ENCODE results near the gene MYCBP2.

MYCBP2 gene

DNA sequence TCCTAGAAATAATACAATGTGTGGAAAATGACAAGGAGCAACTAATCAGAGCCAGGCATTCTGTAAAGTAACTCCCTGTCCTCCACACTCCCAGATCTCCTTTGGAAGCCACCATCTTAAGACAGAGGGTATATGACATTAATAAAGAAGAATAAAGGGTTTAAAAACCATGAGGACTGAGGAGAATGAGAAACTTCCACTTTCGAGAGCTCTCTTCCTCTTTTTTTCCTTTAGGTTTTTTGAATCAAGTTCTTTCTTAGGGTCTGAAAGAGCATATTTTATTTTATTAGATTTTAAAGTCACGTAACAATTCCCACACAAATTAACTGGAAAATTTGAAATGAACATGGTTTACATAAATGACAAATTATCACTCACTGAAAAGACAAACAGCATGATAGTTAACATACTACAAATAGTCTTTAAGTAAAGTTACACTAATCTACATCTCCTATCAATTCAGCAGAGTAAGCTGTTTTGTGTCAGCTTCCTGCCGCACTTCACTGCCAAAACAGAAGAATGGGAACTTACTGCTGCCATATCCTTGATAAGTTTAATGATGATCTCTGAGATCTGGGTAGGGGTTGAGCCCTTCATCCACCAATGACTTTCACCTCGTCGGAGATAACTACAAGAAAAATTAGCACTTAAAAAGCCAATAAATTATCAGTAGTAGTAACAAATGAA is 261.3 kb downstream of the MYCBP2 start:
- DNase-seq, result no peak

DNA sequence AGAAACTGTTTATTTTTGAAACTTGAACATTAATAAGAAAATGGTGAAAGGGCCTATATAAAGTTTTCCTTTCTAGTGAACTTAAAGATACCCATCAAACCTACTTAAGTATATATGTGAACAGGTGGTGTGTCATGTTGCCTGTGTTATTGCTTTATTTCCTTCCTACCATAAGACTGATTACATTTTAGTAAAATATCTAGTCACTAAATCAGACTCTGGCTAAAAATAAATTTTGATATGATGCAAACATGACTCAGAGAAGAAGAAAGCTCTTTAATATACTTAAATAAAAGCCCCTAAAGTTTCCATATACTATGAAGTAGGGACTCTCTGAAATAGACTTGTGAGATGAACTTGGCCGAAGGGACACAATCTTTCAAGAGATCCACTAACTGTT is 264.8 kb downstream of the MYCBP2 start:
- DNase-seq, result no peak

DNA sequence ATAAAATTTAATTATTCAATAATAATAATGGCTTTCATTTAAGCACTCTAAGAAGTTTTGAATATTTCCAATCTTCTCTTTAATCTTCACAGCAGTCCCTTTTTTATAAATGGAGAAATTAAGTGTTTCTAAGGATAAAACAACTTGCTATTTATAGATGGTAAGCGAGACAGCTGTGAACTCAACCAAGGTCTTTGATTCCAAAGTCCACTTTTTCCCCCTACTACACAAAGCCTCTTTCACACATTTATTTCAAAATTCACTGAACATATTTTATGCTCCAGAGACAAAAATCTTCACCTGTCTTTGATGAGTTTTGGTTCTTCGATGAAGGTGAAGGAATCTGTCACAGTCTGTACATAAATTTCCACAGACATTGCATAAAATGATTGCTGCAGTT is 265.5 kb downstream of the MYCBP2 start:
- DNase-seq, result no peak

DNA sequence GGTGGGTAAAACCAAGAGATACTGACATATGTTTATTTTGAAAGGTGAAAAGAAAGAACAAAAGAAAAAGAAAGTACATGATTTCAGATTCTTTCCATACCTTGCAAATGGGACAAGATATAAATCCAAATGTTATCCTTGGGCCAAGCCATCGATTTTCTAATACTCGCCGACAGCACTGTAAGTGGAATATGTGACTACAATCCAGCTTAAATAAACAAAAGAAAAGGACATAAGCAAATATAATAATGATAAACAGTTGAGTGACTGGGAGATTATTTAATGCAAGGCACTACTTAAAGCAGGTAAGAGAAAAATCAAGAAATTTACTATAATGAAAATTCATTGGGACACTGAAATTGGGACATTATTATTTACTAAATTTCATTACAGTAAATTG is 270.0 kb downstream of the MYCBP2 start:
- DNase-seq, result no peak

DNA sequence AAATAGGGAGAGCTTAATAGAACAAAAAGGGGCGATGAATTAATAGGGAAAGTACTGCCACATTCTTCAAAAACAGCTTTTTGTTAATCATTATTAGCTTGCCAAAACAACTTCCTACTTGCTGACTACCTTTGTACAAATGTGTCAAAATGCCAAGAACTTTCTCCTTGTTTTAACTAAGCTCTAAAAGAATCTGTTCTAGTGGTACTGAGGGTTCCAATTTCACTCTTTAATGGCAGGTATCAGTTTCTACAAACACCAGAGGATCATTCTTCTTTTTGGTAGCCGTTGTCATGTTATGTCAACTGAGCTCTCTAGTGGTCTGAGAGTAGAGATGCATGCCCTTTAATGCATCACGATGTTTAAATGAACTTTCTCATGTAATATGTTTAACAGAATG is 270.5 kb downstream of the MYCBP2 start:
- no peak for DNase-seq

DNA sequence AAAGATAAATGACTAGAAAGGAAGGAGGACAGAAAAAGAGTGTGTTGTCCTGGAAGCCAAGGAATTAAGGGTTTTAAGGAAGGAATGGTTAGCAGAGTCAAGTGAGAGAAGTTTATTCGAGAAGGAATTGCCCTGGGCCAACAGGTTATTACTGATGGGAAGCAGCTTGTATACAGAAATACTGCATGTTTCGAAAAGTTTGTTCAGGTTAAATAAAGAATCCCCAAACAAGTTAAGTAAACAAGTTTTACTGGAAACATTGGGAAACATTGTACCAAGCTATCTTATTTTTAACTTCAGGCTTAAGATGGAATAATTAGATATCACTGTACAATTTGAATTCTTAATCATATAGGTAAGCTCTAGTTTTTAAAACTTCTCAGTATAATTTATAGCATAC is 271.7 kb downstream of the MYCBP2 start:
- DNase-seq, result no peak

DNA sequence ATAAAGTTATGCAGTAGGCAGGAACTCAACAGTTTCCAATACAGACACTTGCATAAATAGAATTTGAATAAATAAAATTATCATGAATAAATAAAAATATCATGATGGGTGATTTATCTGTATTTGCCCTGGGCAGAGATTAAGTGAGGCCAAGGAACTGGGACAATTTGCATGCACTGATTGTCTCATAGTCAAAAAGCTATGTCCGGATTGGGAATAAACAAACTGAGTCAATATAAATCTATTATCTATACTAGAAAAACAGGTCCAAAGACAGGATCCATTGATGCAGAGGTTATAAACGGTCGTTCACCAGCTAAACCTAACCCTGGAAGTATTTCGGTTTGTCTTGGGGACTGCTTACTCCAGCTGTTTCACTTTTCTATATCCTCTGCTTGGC is 273.7 kb downstream of the MYCBP2 start:
- DNase-seq, result no peak

DNA sequence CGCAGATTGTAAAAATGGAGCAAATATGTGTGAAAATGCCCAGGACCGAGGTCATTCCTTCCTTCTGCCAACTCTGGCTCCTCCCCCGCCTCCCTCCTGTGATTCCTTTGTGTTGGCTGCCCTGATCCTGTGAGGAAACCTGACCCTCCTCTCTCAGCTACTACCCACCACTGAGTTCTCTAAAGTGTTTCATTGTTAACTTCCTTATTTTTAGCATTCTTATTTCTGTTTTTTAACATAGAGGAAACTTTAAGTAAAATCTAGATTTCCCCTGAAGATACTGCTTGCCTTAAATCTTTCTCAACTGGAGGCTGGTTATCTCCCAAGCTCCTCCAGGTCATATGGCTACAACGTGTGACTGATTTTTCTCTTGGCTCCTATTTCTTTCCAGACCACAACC is 278.2 kb downstream of the MYCBP2 start:
- DNase-seq, result no peak

DNA sequence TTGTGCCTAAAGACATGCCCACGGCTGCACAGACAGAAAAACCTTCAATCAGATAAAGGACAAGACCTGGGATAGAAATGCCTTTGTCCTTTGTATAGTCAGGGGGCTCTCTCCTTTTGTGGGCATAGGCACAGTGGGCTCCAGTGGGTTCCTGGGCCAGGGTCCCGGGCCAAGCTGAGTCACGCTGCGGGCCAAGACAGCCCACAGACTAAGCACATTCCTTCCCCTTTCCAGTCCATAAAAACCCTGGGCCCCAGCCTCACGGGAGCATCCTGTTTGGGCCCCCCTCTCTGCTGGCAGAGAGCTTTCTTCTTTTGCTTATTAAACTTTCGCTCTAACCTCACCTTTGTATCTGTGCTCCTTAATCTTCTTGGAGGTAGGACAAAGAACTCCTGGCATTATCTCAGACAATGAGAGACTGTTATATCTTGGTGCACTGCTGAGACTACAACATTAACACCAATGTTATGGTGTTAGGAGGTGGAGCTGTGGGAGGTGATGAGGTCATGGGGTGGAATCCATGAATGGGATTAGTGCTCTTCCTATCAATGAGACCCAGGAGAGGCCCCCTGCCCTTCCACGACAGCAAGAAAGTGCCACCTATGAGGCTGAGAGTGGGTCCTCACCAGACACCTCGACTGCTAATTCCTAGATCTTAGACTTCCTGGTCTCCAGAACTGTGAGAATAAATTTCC is 279.1 kb downstream of the MYCBP2 start:
- DNase-seq, result no peak

DNA sequence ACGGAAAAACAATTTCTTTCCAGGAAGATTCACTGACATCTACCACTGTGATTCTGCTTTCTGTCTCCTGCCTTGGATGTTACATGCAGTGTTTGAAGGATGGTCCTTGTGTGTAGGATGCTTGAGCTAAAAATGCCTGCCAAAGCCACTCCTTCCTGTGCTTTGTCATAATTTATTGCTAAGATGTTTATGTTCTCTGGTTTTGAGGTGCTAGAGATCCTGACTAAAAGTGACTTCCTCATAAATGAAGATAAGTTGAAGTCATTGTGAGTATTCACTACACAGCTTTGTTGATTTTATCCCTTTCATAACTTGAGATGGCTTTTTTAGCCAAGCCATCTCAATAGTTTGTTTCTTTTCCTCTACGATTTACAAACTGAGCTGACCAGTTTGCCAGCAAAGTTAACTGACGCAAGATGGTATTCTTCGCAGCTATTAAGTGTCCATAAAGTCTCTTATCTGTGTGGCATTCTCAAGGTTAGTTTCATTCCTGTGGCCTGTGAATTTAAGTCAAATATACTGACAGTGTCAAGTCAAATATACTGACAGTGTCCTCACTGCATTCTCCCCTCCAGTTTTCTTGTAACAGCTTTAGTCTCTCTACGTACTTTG is 284.2 kb downstream of the MYCBP2 start:
- no peak for DNase-seq

DNA sequence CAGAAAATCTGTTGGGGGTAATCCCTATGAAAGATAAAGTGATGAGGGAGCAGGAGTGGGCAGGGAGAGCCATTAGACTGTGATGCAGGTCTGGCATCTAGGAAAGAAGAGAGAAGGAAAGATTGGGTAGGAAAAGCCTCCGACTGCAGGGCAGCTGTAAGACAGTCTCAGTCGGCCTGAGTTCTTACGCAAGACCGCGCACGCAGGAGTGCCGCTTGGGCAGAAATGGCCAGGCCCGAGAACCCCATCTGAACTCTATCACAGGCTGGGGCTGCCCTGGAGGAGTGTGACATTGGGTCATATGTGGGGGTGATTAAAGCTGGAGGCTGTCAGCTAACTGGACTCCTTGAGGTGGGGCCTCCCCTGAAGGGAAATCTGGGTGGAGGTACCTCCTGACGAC is 286.1 kb downstream of the MYCBP2 start:
- no peak for DNase-seq

DNA sequence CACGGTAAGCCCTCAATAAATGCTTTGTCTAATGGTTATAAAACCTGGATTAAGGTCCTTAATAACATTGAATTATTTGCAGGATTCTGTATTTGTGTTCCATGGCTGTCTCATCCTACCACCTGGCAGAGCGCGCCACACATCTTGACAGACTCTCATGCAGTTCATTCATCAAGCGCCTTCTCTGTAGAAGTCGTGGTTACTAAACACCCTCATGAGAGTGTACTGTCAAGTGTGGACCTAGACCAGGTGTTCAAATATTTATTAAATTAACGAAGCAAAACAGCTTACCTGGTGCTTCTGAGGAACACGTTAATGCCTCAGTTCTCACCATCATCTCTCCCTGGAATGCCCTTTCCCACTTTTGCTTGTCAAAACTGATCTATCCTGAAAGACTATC is 286.8 kb downstream of the MYCBP2 start:
- DNase-seq, result peak; percentile 69

DNA sequence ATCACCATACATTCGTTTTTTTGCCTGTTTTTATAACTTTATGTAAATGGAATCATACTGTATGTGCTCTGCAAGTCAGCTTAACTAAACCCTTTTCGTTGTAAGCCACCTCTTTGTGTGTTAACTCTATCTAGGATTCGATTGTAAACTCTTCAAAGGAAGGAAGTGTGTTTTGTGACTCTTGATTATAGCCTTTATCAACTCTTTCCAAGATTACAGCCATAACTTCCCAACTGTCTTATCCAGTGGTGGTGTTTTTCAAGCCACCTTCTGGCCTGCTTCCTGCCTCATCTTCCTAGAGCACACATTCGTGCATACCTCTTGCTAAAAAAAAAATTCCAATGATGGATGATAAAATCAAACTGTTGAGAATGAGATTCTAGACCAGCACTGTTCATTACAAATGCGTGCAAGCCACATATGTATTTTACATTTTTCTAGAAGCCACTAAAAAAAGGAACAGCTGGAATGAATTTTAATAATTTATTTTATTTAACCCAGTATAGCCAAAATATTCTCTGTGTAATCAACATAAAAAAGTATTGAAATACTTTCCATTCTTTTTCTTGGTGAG is 287.9 kb downstream of the MYCBP2 start:
- DNase-seq, result no peak

DNA sequence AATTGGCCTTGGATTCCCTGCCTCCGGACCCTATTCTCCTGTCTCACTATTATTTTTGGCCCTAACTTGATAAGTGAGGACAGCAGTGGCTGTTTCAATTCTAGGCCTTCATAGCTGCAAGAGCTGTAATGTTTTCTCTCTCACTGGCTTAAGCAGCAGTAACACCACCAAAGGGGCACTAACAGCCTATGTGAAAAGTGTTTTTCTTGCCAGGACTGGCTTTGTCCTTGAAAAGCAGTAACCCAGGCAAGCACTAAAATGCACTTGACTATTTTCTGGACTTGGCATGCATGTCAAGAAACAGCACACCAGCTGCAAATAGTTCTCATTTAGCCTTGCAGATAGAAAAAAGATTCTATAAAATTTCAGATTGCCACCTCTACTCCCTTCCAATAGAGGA is 290.6 kb downstream of the MYCBP2 start:
- DNase-seq, result no peak

DNA sequence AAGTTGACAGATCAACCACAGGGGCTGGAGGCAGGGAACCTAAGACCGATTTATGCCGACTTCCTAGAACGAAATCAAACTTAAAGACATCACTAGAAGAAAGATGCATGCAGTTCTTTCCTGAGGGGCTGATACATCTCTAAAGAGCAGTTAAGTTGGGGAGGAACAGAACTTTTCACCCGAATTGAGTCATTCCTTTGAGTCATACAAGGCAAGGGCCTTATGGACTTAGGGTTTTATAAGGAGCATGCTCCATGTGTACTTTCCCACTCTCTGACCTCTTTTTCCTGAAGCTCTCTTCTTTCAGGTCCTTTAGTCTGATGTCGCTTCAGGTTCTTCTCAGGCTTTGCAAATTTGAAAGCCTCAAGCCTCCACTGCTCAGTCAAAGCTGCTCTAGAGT is 292.0 kb downstream of the MYCBP2 start:
- no peak for DNase-seq

DNA sequence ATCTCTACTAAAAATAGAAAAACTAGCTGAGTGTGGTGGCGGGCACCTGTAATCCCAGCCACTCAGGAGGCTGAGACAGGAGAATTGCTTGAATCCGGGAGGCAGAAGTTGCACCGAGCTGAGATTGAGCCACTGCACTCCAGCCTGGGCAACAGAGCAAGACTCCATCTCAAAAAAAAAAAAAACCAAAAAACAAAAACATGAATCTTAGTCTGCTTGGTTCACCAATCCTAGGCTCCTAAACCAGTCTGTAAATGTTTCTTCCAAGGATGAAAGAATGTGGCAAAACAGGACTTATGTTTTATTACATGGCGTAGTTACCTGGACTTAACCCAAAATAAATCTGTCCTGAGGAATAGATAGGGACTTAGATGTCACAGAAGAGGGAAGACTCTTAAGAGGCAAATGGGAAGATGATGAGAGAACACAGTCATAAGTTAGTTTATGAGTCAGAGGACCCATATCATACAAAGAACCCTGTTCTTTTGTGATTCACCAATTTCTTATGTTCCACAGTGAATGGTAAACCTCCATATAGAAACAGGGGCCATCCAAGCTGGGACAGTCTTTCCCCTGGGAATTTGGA is 293.1 kb downstream of the MYCBP2 start:
- DNase-seq, result no peak

DNA sequence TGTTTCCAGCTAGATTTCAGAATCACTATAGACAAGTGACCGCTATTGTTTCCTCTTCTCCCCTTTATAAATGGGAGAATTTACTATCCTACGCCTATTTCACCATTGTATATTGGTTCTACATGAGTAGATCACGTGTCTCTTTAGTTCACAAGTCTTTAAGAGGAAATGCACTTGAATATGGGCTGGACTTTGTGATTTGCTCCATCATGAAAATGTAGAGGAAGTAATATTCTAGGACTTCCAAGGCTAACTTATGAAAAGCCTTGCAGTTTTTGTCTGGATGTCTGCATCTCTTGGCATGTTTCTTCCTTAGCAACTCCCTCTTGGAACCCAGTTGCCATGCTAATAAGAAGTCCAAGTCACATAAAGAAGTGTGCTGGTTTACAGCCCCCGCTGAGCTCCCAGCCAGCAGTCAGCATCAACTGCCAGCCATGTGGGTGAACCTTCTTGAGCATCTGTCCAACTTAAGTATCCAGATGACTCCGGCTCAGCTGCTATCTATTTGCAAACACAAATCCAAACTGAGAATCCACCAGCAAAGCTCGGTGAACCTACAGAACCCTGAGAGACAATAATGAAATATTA is 295.1 kb downstream of the MYCBP2 start:
- DNase-seq, result no peak

DNA sequence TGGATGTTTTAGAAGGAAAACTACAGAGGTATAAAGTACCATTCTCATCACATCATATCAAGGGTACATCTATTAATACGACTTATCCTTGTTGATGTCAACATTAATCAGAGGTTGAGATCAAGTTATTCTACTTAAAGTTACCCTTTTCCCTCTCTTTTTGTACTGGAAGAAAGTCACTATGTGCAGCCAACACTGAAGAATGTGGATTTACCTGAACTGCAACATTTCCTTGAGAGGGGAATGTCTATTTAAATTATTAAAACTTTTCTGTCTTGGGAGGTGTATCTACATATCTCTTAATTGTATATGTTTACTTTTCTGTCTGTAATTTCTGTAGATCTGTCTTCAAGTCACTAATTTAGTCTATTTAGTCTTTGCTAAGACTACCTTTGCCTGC is 297.5 kb downstream of the MYCBP2 start:
- DNase-seq, result no peak

DNA sequence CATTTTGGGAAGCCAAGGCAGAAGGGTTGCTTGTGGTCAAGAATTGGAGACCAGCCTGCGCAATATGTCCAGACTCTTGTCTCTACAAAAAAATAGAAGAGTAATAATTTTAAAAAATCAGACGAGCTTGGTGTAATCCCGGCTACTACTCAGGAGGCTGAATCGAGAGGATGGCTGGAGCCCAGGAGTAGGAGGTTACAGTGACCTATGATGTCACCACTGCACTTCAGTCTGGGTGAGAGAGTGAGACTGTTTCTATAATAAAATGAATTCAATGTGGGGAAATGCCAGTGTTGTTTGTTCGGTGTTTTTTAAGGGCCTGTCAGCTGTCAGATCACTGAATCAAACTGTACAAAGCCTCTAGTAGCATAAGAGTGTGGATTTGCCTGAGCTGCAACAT is 298.7 kb downstream of the MYCBP2 start:
- DNase-seq, result peak; percentile 86

DNA sequence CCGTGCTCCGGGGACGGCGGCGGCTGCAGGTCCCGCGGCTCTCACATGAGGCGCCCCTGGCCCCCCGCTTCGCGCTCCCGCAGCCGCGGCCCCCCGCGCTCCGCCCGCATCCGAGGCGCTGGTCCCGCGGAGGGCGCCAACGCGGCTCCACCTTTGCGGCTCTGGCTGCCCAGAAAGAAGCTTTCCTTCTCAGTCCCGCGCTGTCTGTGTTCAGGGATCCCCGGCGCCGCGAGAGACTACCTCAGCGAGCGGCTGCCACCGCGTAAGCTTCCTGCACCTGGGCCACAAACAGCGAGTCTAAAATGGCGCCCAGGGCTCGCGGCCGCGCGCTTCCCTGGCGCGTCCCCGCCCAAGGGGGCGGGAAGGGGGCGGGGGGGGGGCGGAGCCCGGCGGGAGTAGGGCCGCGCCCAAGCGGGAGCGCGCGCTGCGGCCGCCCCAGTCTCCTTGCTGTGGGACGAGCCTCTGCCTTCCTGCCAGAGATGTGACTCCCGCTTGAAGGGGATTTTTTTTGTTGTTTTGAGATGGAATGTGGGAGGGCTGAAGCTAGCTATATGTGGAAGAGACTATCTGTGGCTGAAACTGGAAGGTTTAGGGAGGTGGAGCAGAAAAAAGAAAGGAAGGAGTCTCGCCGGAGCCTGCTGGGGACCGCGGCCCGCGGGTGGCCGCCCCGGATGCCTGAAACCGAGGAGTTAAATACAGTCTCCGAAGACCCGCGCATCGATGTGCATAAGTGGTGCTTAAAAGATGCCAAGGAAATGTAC is 299.9 kb downstream of the MYCBP2 start, which contains the start of gene FBXL3:
TSS of gene FBXL3 (minus strand) at position 299 of the 761 bp plus-strand sequence. CDS start 5,299 bp downstream, outside the sequence.
- DNase-seq, result peak; percentile 67

DNA sequence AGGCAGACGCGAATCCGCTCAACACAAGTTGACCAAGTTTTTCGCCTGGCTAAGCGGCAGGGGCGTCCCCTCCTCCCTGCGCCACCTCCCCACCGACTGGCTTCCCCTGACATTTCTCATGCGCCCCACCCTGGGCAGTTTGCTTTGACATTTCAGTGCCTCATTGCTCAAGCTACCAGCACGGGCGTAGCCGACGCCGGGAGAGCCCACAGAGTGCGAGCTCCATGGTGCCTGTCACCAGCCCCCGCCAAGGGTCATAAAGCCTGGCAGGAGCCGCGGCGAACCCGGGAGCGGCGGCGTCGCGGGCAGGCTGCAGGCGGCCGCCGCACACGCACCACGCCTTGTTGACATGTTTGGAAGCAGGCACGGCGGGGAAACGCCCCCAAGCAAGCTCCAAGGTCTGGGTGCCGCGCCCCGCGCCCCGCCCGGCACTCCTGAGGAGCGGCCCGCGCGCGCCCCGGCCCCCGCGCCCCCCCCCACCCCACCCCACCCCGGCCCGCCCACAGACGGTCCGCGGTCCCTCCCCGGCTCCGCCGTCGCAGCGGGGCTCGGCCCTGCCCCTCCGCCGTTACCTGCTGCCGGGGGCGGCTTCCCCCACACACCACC is 300.5 kb downstream of the MYCBP2 start:
- peak; percentile 43 for DNase-seq

DNA sequence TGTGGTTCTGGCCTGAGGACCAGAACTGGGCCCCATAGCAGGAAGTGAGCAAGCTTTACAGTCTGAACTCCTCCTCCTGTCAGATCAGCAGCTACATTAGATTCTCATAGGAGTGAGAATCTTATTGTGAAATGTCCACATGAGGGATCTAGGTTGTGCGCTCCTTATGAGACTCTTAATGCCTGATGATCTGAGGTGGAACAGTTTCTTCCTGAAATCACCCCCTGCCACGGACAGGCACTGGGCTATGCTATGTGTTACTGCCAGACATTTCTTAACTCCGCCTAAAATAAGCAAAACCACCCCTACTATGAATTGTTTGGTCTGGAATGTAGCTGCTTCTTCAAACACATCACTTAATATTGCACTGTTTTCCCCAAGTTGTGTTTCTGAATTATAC is 304.6 kb downstream of the MYCBP2 start:
- no peak for DNase-seq

Measured in DMS153 (cell line).